ENCODE results near the gene MCFD2.

GRCh38 chr2:46885376-46885775, 30.2 kb downstream of the MCFD2 start:
- TF ChIP-seq CTCF (optimal IDR thresholded peaks at IDR 0.05 in 1 of 3, IDR thresholded peaks at IDR 0.05 in 1 of 3, conservative IDR thresholded peaks at IDR 0.05 in 1 of 3; ENCODE audit: extremely low read depth in 1 of 3, insufficient read depth in 2 of 3, low read length in 3 of 3) = no peak
- no peak for TF ChIP-seq EZH2 (IDR thresholded peaks at IDR 0.05; ENCODE audit: low read length)
